ENCODE data around the gene CDCA7L.

CDCA7L gene

GRCh38 chr7:21960922-21961321 is 15.2 kb upstream of the CDCA7L start:
- no peak for TF ChIP-seq CTCF (IDR thresholded peaks at IDR 0.05; ENCODE audit: low read depth, low read length, missing control alignments)
- H3K4me3 ChIP-seq (replicated peaks; ENCODE audit: low read depth, low read length) = no peak overlapping the region
- peak; percentile 21 for DNase-seq (ENCODE audit: extremely low read depth, low read depth)

- TF ChIP-seq CTCF (IDR thresholded peaks at IDR 0.05; ENCODE audit: low read depth, low read length, missing control alignments) = no peak
- DNase-seq (ENCODE audit: extremely low read depth, low read depth) = no peak
- H3K4me3 ChIP-seq (replicated peaks; ENCODE audit: low read depth, low read length) = no peak overlapping the region
Observed at GRCh38 chr7:21959387-21959776, 13.7 kb upstream of the CDCA7L start.

GRCh38 chr7:21953781-21954180 is 8.1 kb upstream of the CDCA7L start:
- TF ChIP-seq CTCF (IDR thresholded peaks at IDR 0.05; ENCODE audit: low read depth, low read length, missing control alignments) = no peak
- no peak overlapping the region for H3K4me3 ChIP-seq (replicated peaks; ENCODE audit: low read depth, low read length)
- DNase-seq (ENCODE audit: extremely low read depth, low read depth) = no peak

GRCh38 chr7:21948887-21949540 is 3.3 kb upstream of the CDCA7L start:
- TF ChIP-seq CTCF (IDR thresholded peaks at IDR 0.05; ENCODE audit: low read depth, low read length, missing control alignments) = no peak
- no peak overlapping the region for H3K4me3 ChIP-seq (replicated peaks; ENCODE audit: low read depth, low read length)
- no peak for DNase-seq (ENCODE audit: extremely low read depth, low read depth)

GRCh38 chr7:21948364-21948763 is 2.7 kb upstream of the CDCA7L start:
- TF ChIP-seq CTCF (IDR thresholded peaks at IDR 0.05; ENCODE audit: low read depth, low read length, missing control alignments) = no peak
- H3K4me3 ChIP-seq (replicated peaks; ENCODE audit: low read depth, low read length) = no peak overlapping the region
- DNase-seq (ENCODE audit: extremely low read depth, low read depth) = no peak

GRCh38 chr7:21947946-21948345 is 2.2 kb upstream of the CDCA7L start:
- TF ChIP-seq CTCF (IDR thresholded peaks at IDR 0.05; ENCODE audit: low read depth, low read length, missing control alignments) = no peak
- no peak overlapping the region for H3K4me3 ChIP-seq (replicated peaks; ENCODE audit: low read depth, low read length)
- no peak for DNase-seq (ENCODE audit: extremely low read depth, low read depth)

- DNase-seq (ENCODE audit: extremely low read depth, low read depth) = no peak
- no peak for TF ChIP-seq CTCF (IDR thresholded peaks at IDR 0.05; ENCODE audit: low read depth, low read length, missing control alignments)
- H3K4me3 ChIP-seq (replicated peaks; ENCODE audit: low read depth, low read length) = no peak overlapping the region
Observed at GRCh38 chr7:21947056-21947455, 1.4 kb upstream of the CDCA7L start.

Measured in HFF-Myc (cell line).